Measurements from ENCODE around the gene NAMPT. TPM values are rescaled to one million over a fixed set of nuclear protein-coding genes. Genes with fewer than 3 reads are reported as not detected.
"Not testable (repeated sequence)": the region's sequence is repeated elsewhere in the genome, so short reads cannot be mapped to it uniquely, and the experiment has no call there.

The NAMPT gene
- total and polyA plus RNA-seq, 2 donors (not counting 1 experiment from before 2014, with no cell fraction given), result 57.7 to 155 TPM

GRCh38 chr7:106305732-106306131, 20.9 kb upstream of the NAMPT start:
- H3K79me2 ChIP-seq (ENCODE audit: control insufficient read depth, insufficient read depth, low read length), result no peaks in the 10 kb centered on the region
- DNase-seq (ENCODE audit: low read depth in 2 of 2), result no peak
- H3K27ac ChIP-seq (ENCODE audit: insufficient read depth, low read length), result no peak overlapping the region
- H3K9me3 ChIP-seq (ENCODE audit: control insufficient read depth, insufficient read depth, low read depth, low read length), result no peaks in the 10 kb centered on the region
- TF ChIP-seq EZH2 (IDR thresholded peaks at IDR 0.05; ENCODE audit: low read length, missing control alignments) (no peak), CTCF (conservative IDR thresholded peaks at IDR 0.05 in 1 of 2, IDR thresholded peaks at IDR 0.05 in 1 of 2; ENCODE audit: low read depth in 1 of 2, low read length in 2 of 2) (no peak)
- H3K27me3 ChIP-seq (ENCODE audit: control insufficient read depth, insufficient read depth, low read length), result no peaks in the 10 kb centered on the region
- H3K36me3 ChIP-seq (ENCODE audit: control insufficient read depth, insufficient read depth, low read length), result no peaks in the 10 kb centered on the region
- no peak overlapping the region for H3K4me2 ChIP-seq (ENCODE audit: extremely low read depth, insufficient read depth, low read length)
- H3K9ac ChIP-seq (ENCODE audit: insufficient read depth, low read length), result no peak overlapping the region
- no peak overlapping the region for H2AFZ ChIP-seq (ENCODE audit: low read length)
- H4K20me1 ChIP-seq (ENCODE audit: control insufficient read depth, extremely low read depth, insufficient read depth, low read length), result no peaks in the 10 kb centered on the region
- no peak overlapping the region for H3K4me3 ChIP-seq (replicated peaks in 1 of 4; ENCODE audit: control extremely low read depth in 1 of 4, insufficient read depth in 1 of 4, low read depth in 3 of 4, low read length in 4 of 4)
- H3K4me1 ChIP-seq (ENCODE audit: control insufficient read depth, extremely low read depth, insufficient read depth, low read length), result no peaks in the 10 kb centered on the region

- TF ChIP-seq EZH2 (IDR thresholded peaks at IDR 0.05; ENCODE audit: low read length, missing control alignments), result no peak
- no peak for TF ChIP-seq CTCF (conservative IDR thresholded peaks at IDR 0.05 in 1 of 2, IDR thresholded peaks at IDR 0.05 in 1 of 2; ENCODE audit: low read depth in 1 of 2, low read length in 2 of 2)
- no peak overlapping the region for H3K4me3 ChIP-seq (replicated peaks in 1 of 4; ENCODE audit: control extremely low read depth in 1 of 4, insufficient read depth in 1 of 4, low read depth in 3 of 4, low read length in 4 of 4)
- DNase-seq (ENCODE audit: low read depth in 2 of 2), result no peak
- H4K20me1 ChIP-seq (ENCODE audit: control insufficient read depth, extremely low read depth, insufficient read depth, low read length), result no peaks in the 10 kb centered on the region
- H3K9me3 ChIP-seq (ENCODE audit: control insufficient read depth, insufficient read depth, low read depth, low read length), result no peaks in the 10 kb centered on the region
- H3K4me2 ChIP-seq (ENCODE audit: extremely low read depth, insufficient read depth, low read length), result no peak overlapping the region
- no peak overlapping the region for H2AFZ ChIP-seq (ENCODE audit: low read length)
- no peaks in the 10 kb centered on the region for H3K27me3 ChIP-seq (ENCODE audit: control insufficient read depth, insufficient read depth, low read length)
- no peak overlapping the region for H3K9ac ChIP-seq (ENCODE audit: insufficient read depth, low read length)
- H3K36me3 ChIP-seq (ENCODE audit: control insufficient read depth, insufficient read depth, low read length), result no peaks in the 10 kb centered on the region
- no peak overlapping the region for H3K27ac ChIP-seq (ENCODE audit: insufficient read depth, low read length)
- no peaks in the 10 kb centered on the region for H3K79me2 ChIP-seq (ENCODE audit: control insufficient read depth, insufficient read depth, low read length)
- no peaks in the 10 kb centered on the region for H3K4me1 ChIP-seq (ENCODE audit: control insufficient read depth, extremely low read depth, insufficient read depth, low read length)
Measured at GRCh38 chr7:106304568-106304967, 19.8 kb upstream of the NAMPT start.

GRCh38 chr7:106298631-106299030, 13.8 kb upstream of the NAMPT start:
- DNase-seq (ENCODE audit: low read depth in 2 of 2); H3K36me3 ChIP-seq (ENCODE audit: control insufficient read depth, insufficient read depth, low read length); H3K4me3 ChIP-seq (replicated peaks in 1 of 4; ENCODE audit: control extremely low read depth in 1 of 4, insufficient read depth in 1 of 4, low read depth in 3 of 4, low read length in 4 of 4); H2AFZ ChIP-seq (ENCODE audit: low read length); H3K4me2 ChIP-seq (ENCODE audit: extremely low read depth, insufficient read depth, low read length); H3K27me3 ChIP-seq (ENCODE audit: control insufficient read depth, insufficient read depth, low read length); H3K27ac ChIP-seq (ENCODE audit: insufficient read depth, low read length); H3K4me1 ChIP-seq (ENCODE audit: control insufficient read depth, extremely low read depth, insufficient read depth, low read length); H3K9me3 ChIP-seq (ENCODE audit: control insufficient read depth, insufficient read depth, low read depth, low read length); H3K79me2 ChIP-seq (ENCODE audit: control insufficient read depth, insufficient read depth, low read length); H3K9ac ChIP-seq (ENCODE audit: insufficient read depth, low read length); H4K20me1 ChIP-seq (ENCODE audit: control insufficient read depth, extremely low read depth, insufficient read depth, low read length): not testable (repeated sequence)

- not testable (repeated sequence) for H3K27ac ChIP-seq (ENCODE audit: insufficient read depth, low read length); H3K9ac ChIP-seq (ENCODE audit: insufficient read depth, low read length); H2AFZ ChIP-seq (ENCODE audit: low read length); H3K36me3 ChIP-seq (ENCODE audit: control insufficient read depth, insufficient read depth, low read length); H3K4me3 ChIP-seq (replicated peaks in 1 of 4; ENCODE audit: control extremely low read depth in 1 of 4, insufficient read depth in 1 of 4, low read depth in 3 of 4, low read length in 4 of 4); H3K9me3 ChIP-seq (ENCODE audit: control insufficient read depth, insufficient read depth, low read depth, low read length); H3K4me1 ChIP-seq (ENCODE audit: control insufficient read depth, extremely low read depth, insufficient read depth, low read length); H4K20me1 ChIP-seq (ENCODE audit: control insufficient read depth, extremely low read depth, insufficient read depth, low read length); H3K79me2 ChIP-seq (ENCODE audit: control insufficient read depth, insufficient read depth, low read length); H3K4me2 ChIP-seq (ENCODE audit: extremely low read depth, insufficient read depth, low read length); H3K27me3 ChIP-seq (ENCODE audit: control insufficient read depth, insufficient read depth, low read length); DNase-seq (ENCODE audit: low read depth in 2 of 2)
Measured at GRCh38 chr7:106298155-106298554, 13.4 kb upstream of the NAMPT start.

Data from fibroblast of lung (primary cell).